Activated naive CD4-positive, alpha-beta T cell treated with Interleukin-2 at 50 U/mL for 16 hours (primary cell): ENCODE results near the gene PYGO2.

Experiments
- DNase-seq: peaks from one replicate; pipeline ENCODE4 v3.0.0-alpha.2; 2020

The PYGO2 gene

GRCh38 chr1:154959426-154959780 is 2.2 kb downstream of the PYGO2 start:
- no peak for DNase-seq

- DNase-seq: no peak
Measured at GRCh38 chr1:154958681-154959425, 2.7 kb downstream of the PYGO2 start.

DNA sequence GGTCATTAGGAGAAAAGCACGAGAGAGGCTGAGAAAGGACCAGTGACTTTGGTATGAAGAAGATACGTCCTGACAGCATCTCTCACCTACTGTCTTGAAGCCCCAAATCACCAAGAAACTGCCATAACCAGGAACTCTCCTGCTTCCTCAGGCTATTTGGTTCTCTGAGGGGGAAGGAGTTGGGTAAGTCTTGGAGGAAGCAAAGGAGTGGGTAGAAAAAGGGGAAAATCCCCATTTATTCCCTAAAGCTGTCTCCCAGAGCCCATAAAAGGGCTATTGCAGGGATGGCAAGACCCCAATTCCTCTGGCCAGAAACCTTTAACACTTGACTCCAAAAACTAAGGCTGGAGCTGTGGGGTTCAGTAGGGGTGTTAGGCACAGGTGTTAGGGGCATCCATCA is 3.5 kb downstream of the PYGO2 start:
- no peak for DNase-seq

- DNase-seq: no peak
Measured at GRCh38 chr1:154957091-154957657, 4.4 kb downstream of the PYGO2 start.

GRCh38 chr1:154956544-154956941 is 5.0 kb downstream of the PYGO2 start:
- DNase-seq: no peak

DNA sequence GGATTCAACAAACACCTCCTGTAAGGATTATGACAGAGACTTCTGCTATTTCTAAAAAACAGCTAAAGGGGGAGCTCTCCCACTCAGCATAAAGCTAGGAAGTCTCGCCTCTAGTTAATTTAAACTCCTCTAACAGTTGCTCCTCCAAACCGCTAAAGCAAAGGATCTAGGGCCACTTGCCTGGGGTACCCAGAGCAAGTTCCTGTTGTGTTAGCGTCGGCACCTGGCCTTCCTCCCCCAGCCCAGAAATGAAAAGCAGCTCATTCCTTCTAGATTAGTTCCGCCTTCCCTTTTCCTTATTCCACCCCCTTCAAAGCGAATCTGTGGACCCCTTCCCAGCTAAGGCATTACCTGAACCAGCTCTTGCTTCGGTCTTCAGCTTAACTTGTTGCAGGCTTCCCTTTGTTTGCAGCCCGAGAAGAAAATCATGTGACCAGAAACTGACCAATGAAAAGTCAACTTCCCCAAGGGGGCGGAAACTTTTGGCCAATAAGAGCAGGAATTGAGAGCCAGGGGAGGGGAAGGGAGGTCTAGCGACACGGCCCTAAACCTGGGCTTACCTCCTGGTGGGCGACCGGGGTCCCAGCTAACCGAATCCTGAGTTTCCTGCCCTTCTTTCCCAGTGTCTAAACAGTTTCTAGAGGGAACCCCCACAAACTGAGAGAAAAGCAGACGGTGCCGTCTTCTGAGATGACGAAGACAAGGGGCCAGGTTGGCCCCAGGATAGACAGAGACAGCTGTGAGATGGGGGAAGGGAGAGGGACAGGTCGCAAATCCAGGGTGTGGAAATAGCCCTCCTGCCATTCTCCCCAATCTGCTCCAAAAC is 5.7 kb downstream of the PYGO2 start, which contains the start of gene PBXIP1:
Gene PBXIP1, minus strand, starts transcription at position 382 of the 826 bp plus-strand sequence. CDS start 2,378 bp downstream, outside the sequence.
- DNase-seq: peak; percentile 81

GRCh38 chr1:154955039-154955717 is 6.4 kb downstream of the PYGO2 start:
- DNase-seq: peak; percentile 85

DNA sequence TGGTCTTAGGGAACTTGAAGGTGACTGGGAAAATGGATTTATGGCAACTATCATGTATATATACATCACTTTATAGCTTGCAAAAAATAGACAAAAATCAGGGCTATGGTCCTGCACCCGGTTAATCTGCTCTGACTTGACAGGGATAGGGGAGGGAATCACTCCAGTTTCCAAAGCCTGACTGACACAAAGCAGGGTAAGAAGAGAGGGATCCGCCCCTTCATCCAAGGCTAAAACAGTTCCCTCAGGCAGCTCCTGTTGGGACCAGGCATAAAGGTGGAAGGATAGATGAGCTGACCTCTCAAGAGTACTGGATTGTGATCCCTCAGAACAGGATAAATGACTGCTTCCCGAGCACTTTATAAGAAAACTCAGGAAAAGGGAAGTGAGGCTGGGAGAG is 7.0 kb downstream of the PYGO2 start:
- no peak for DNase-seq

DNA sequence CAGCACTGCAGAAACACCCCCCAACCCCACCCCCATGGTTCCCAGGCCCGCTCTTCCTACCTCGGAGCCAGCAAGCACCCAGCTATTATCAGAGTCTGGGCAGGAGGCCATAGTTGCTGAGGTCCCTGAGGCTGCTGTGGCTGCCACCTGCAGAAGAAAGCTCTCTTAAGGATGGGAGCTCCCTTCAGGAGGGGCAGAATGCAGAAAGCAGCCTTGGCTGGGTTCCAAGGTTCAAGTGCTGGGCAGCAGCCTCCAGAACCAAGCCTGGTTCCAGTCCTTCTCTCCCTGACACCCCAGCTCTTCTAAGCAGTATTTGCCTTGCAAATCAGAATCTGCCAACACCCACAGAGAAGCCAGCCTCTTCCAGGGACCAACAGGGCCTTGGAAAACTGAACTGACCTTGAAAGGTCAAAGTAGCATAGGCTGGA is 8.0 kb downstream of the PYGO2 start:
- no peak for DNase-seq

DNA sequence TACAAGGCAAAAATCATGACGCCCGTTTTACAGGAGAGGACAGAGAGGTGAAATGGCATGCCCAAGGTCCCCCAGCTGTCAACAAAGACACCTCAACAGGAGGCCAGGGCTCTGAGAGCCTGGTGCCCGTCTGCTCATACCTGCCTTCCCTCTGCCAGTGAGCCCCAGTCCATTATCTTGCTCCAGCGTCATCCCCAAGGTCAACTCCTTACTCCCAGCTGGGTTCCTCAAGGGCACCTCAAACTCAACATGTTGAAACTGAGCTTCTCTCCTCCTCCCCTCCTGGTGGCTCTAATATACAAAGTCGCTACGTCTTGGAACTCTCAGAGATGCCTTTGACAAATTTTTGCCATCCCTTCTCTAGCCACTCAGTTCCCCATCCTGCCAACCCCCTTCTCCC is 8.9 kb downstream of the PYGO2 start:
- DNase-seq: no peak

- peak; percentile 67 for DNase-seq
Measured at GRCh38 chr1:154951901-154952657, 9.5 kb downstream of the PYGO2 start.

DNA sequence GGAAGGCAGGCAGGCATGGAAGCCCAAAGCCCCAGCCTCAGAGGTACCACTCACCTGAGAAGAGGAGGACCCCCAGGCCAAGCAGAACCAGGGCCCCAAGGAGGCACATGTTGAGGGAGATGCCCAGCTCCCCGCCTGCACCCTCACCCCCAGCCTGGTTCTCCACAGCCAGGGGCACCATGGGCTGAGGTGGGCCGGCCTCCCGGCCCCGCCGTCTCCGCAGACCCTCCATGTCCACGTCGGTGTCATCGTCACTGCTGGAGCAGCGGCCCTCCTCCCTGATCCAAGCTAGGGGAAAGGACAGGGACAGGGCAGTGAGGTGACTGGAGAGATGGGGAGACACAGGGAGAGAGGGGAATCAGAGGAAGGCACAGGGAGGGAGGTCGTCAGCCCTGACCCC is 13.5 kb downstream of the PYGO2 start:
- no peak for DNase-seq

- no peak for DNase-seq
Measured at GRCh38 chr1:154945962-154946850, 15.4 kb downstream of the PYGO2 start.

- DNase-seq: no peak
Measured at GRCh38 chr1:154945160-154945961, 16.2 kb downstream of the PYGO2 start.

DNA sequence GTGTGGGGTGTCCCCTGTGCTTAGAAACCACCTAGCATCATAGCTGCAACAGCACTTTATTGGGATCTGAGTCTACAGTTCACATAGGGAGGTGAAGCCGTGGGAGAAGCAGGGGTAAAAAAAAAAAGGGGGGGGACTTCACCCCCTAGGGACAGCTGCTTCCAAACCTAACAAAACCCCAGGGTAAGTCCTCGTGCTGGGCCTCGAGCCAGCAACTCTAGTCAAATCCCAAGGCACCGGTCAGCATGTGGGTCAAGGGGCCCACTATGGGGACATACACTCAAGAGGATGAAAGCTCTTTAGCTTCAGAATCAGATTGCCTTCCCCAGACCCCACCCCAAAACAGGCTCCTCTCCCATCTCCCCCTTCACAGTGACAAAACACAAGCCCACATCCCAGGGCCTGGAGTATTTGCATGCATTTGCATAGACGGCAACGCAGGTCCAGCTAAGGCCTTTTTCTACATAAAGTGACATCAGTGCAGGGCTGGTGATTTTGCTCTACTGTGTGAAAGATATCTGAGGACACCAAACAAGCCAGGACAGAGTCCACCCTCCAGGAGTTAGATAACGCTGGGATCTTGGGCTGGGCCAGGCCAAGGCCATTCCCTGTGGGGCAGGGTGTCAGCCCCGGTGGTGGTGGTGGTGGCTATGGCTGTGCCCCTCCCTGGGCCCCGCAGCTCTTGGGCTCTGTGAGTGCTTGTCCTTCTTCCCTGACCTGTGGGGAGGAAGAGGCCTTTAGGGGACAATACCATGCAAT is 17.0 kb downstream of the PYGO2 start:
- no peak for DNase-seq

DNA sequence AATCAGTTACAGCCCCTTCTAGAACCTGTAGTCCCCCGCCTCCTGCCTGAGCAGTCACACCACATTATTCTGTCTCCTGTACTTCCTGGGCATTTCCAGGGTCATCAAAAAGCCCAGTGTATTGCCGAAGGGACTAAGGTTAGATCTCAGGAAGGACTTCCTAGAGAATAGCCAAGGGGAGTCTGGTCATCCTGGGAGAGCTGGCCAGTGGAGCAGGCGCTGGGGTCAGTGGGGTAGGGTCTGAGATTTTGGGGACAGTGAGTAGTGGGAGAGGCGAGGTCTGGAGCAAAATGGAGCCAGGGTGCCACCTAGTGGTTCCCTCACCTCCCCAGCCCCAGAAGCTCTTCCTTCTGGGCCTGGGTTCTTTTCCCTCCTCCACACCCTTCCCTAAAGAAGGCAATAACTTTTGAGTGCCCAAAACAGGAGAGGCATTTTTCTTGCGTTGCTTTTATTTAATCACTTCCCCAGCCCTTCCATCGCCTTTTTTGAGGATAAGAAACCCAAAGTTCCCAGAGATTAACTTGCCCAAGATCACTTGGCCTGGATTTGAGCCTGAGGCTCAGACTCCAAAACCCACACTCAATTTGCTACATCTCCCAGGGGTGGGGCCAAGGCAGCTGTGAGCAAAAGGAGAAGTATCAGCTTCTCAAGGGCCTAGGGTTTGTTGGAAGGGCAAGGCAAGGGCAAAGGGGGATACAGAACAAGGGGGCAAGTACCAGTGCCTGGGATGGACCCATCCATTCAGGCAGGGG is 17.8 kb downstream of the PYGO2 start:
- peak; percentile 51 for DNase-seq

- DNase-seq: no peak
Measured at GRCh38 chr1:154941333-154942013, 20.1 kb downstream of the PYGO2 start.

DNA sequence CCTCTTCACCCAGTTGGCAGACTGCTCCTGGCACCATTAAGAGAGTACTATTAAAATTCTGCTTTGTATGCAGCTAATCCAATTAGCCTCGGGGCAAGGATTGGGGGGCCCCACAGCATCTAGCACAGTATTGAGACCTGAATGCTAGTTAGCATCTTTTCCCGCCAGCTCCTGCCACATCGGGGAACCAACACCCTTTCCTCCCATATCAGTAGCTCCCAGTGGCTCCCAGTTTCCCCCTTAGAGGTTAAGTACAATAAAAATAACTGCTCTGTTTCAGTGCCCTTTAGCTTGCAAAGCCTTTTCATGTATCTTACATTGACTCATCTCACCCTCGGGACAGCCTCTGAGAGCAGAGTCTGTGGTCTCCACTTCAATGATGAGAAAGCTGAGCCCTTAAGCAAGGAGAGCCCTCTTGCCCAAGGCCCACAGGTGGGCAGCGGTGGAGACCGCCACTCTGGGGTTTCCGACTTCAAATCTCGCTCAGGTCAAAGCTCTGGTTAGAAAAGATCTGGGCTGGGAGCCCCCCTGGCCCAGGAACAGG is 20.9 kb downstream of the PYGO2 start:
- DNase-seq: no peak
